ENCODE data around the gene IQCE. TPM values are rescaled to one million over a fixed set of nuclear protein-coding genes. Genes with fewer than 3 reads are reported as not detected.
"Not testable (repeated sequence)": the region's sequence is repeated elsewhere in the genome, so short reads cannot be mapped to it uniquely, and the experiment has no call there.

Gene IQCE
- total RNA-seq, 1 experiment from 2014 or later: 94.8 TPM

- peaks cover 36% of the 10 kb centered on the region for H3K36me3 Mint-ChIP-seq (ENCODE audit: insufficient read depth, unreplicated experiment)
- no peak for DNase-seq
- no peaks in the 10 kb centered on the region for H3K4me1 Mint-ChIP-seq (ENCODE audit: low read depth, unreplicated experiment)
- H3K4me3 Mint-ChIP-seq (ENCODE audit: low read depth, unreplicated experiment): no peak overlapping the region
- no peak for TF ChIP-seq CTCF (IDR thresholded peaks at IDR 0.05; ENCODE audit: unreplicated experiment)
- no peak overlapping the region for H3K27ac Mint-ChIP-seq (ENCODE audit: unreplicated experiment)
- intact Hi-C loops (cut with micrococcal nuclease; ENCODE audit: unreplicated experiment): no loop called here
- CTCF ChIA-PET: interaction anchor here (0.6 to 1.5 kb wide), 5 partner anchors 18 to 391 kb away, joined by 3 to 4 read pairs (median 3); no protein-coding TSS in a partner anchor
- no TSS peak for BruUV-seq (replicated peaks)
- H3K27me3 Mint-ChIP-seq (ENCODE audit: unreplicated experiment): no peaks in the 10 kb centered on the region
- H3K9me3 Mint-ChIP-seq (ENCODE audit: low read depth, unreplicated experiment): no peaks in the 10 kb centered on the region
Observed at GRCh38 chr7:2607923-2608904, 49.4 kb downstream of the IQCE start.

- CTCF ChIA-PET: interaction anchor here (0.6 to 1.5 kb wide), 9 partner anchors 17 to 635 kb away, joined by 3 to 4 read pairs (median 3); no protein-coding TSS in a partner anchor
- H3K4me3 Mint-ChIP-seq (ENCODE audit: low read depth, unreplicated experiment): no peak overlapping the region
- H3K9me3 Mint-ChIP-seq (ENCODE audit: low read depth, unreplicated experiment): no peaks in the 10 kb centered on the region
- H3K27ac Mint-ChIP-seq (ENCODE audit: unreplicated experiment): no peak overlapping the region
- TF ChIP-seq CTCF (IDR thresholded peaks at IDR 0.05; ENCODE audit: unreplicated experiment): no peak
- no TSS peak for BruUV-seq (replicated peaks)
- DNase-seq: no peak
- intact Hi-C loops (cut with micrococcal nuclease; ENCODE audit: unreplicated experiment): no loop called here
- H3K27me3 Mint-ChIP-seq (ENCODE audit: unreplicated experiment): no peaks in the 10 kb centered on the region
- peaks cover 32% of the 10 kb centered on the region for H3K36me3 Mint-ChIP-seq (ENCODE audit: insufficient read depth, unreplicated experiment)
- no peaks in the 10 kb centered on the region for H3K4me1 Mint-ChIP-seq (ENCODE audit: low read depth, unreplicated experiment)
Observed at GRCh38 chr7:2608921-2609411, 50.2 kb downstream of the IQCE start.

- BruUV-seq (replicated peaks); H3K27me3 Mint-ChIP-seq (ENCODE audit: unreplicated experiment); H3K27ac Mint-ChIP-seq (ENCODE audit: unreplicated experiment); H3K4me1 Mint-ChIP-seq (ENCODE audit: low read depth, unreplicated experiment); DNase-seq; H3K9me3 Mint-ChIP-seq (ENCODE audit: low read depth, unreplicated experiment); H3K4me3 Mint-ChIP-seq (ENCODE audit: low read depth, unreplicated experiment); intact Hi-C loops (cut with micrococcal nuclease; ENCODE audit: unreplicated experiment): not testable (repeated sequence)
- peaks cover 32% of the 10 kb centered on the region for H3K36me3 Mint-ChIP-seq (ENCODE audit: insufficient read depth, unreplicated experiment)
- CTCF ChIA-PET: interaction anchor here (0.6 to 0.7 kb wide), 3 partner anchors 16 to 634 kb away, joined by 3 read pairs; no protein-coding TSS in a partner anchor
Observed at GRCh38 chr7:2609646-2610045, 50.9 kb downstream of the IQCE start.

GRCh38 chr7:2610466-2610865 is 51.7 kb downstream of the IQCE start:
- no TSS peak for BruUV-seq (replicated peaks)
- TF ChIP-seq CTCF (IDR thresholded peaks at IDR 0.05; ENCODE audit: unreplicated experiment): no peak
- Mint-ChIP-seq H3K36me3 (ENCODE audit: insufficient read depth, unreplicated experiment) (peaks cover 37% of the 10 kb centered on the region), H3K27ac (ENCODE audit: unreplicated experiment) (no peak overlapping the region), H3K27me3 (ENCODE audit: unreplicated experiment) (no peaks in the 10 kb centered on the region), H3K9me3 (ENCODE audit: low read depth, unreplicated experiment) (no peaks in the 10 kb centered on the region), H3K4me3 (ENCODE audit: low read depth, unreplicated experiment) (no peak overlapping the region), H3K4me1 (ENCODE audit: low read depth, unreplicated experiment) (no peaks in the 10 kb centered on the region)
- no peak for DNase-seq
- intact Hi-C loops (cut with micrococcal nuclease; ENCODE audit: unreplicated experiment): no loop called here
- CTCF ChIA-PET: interaction anchor here (0.5 to 0.6 kb wide), 2 partner anchors 38 to 254 kb away, joined by 4 to 6 read pairs; no protein-coding TSS in a partner anchor

All from Calu3 (cell line).